Jurkat, Clone E6-1 (cell line): Measurements from ENCODE around the gene CLIC5.

Experiments used
- DNase-seq: peaks from one replicate; pipeline ENCODE4 v3.0.0-alpha.2; 2011; ENCODE audit warnings: low read depth, low spot score
- H3K4me3 ChIP-seq: 2 replicates; pipeline ENCODE4 v1.5.1; 2011; ENCODE audit warnings: mild to moderate bottlenecking, low read length, control low read depth, moderate library complexity

The CLIC5 gene

DNA sequence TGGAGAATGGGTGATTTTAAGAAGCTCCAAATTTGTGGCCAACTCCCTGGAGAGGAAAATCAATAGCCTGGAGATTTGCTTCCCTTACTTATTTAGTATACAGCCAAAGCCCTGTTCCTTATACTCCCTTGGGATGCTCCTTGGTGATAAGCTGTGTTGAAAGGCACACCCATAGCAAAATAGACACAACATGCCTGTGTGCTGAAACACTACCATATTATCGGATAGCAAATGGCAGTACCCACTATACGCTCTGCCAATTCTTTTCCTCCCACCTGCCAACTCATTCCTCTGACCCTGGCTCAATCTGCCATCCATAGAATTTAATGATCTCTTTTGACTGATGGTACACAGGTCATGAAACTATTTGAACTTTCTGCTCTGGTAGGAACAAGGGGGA lies 98.2 kb downstream of the CLIC5 start:
- DNase-seq, result no peak
- no peak overlapping the region for H3K4me3 ChIP-seq

GRCh38 chr6:45916692-45917091 lies 99.0 kb downstream of the CLIC5 start:
- no peak overlapping the region for H3K4me3 ChIP-seq
- no peak for DNase-seq

DNA sequence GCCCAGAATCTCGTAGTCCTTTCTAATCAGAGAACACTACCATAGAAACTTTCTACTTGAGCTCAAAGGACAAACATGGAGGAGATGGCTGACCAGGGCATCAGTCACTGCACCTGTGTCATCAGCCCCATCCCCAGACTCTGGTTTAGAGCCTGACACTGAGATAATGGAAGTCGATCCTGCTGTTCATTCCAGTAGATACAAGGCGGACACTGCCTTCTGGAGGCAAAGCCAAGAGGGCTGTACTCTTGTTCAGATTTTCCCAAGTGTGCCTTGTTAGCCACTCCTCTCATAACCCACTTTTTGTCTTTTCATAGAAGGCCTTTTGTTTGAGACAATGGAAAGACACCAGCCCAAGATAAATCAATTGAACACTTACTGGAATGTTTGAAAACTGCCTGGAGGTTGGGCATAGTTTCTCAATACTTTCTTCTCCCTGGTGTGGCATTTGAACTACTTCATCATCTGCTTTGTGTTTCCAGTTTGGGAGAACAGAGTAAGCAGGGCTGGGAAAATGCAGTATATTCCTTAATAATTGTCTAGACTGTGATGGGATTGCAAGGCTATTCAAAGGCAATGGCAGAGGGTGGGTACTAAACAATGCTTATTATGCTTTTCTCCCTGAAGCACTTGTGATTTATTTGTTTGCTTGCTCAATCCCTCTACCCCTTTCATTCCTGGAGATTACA lies 99.7 kb downstream of the CLIC5 start:
- H3K4me3 ChIP-seq, result no peak overlapping the region

DNA sequence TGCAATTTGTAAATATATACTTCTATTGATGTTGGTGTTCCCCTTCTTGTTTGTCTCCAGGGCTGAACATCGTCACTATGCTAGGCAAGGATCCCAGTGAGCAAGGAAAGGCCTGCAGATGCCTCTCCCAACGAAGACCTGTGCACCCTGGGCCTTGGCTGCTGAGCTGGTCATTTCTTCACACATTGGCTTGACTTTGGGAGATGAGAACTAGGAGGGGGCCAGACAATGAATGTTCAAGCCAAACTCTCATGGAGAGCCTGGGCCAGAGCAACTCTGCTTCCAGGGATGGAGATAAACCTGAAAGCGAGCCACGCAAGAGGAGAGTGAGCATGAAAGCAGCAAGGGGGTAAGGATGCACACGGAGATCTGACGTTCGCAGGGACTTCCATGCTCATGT lies 104.0 kb downstream of the CLIC5 start:
- H3K4me3 ChIP-seq, result no peak overlapping the region
- no peak for DNase-seq

More for the DNA sequence above, 99.7 kb downstream of the CLIC5 start:
- no peak for DNase-seq

DNA sequence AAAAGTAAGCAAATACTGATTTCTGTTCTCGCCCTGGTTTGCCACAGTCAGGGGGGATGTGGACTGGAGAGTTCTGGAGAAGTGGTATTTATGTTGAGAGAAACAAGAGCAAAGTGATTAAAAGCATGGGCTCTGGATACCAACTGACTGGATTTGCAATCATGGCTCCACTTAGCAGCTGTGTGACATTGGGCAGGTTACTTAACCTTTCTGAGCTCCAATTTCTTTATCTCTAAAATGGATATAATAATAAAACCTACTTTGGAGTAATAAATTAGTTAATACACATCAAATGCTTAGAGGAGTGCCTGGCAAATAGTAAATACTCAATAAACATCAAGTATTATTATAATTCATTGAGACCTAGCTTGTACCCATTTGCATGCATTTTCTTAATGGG lies 111.7 kb downstream of the CLIC5 start:
- DNase-seq, result no peak

GRCh38 chr6:45902984-45903383 lies 112.7 kb downstream of the CLIC5 start:
- no peak overlapping the region for H3K4me3 ChIP-seq
- DNase-seq, result no peak

More for the DNA sequence above, 111.7 kb downstream of the CLIC5 start:
- no peak overlapping the region for H3K4me3 ChIP-seq

DNA sequence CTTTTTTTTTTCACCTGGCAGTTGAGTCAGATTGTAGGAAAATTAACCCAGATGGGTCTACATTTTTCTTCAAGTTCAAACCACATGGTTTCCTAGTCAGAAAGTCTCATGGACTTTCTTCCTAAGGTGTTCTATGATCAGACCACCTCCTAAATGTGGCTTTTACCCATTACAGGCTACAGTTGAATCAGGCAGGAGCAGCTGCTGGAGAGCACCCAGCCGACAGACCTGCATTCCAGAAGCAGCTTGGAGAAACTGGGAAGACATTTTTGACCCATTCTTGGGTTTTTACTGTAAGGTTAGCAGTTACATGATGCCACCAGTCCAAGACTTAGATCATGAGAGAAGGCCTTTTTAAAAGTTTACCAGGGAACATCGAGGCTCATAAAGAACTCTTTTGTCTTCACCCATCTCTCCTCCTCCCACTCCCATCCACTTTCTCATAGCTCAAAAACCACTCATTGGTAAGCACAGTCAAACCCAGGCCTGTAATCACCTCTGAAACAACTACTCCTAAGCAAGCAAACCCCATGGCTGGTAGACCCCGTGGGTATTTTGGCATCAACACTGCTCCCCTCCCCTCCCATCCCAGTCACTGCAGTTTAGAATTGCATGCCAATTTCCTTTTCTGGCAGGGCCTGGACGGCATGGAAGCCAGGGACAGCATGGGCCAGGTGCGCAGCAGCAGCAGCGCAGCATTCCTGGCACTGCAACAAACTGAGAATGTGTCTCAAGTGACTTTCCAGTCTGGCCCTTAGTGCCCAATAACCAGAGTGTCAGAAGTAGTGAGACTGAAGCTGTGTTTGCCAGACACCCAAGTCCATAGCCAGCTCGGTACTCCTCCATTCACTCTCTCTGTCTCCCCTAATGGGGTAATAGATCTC lies 113.7 kb downstream of the CLIC5 start:
- no peak overlapping the region for H3K4me3 ChIP-seq
- no peak for DNase-seq

- H3K4me3 ChIP-seq, result no peak overlapping the region
- no peak for DNase-seq
Measured at GRCh38 chr6:45900808-45901752, 114.6 kb downstream of the CLIC5 start.

DNA sequence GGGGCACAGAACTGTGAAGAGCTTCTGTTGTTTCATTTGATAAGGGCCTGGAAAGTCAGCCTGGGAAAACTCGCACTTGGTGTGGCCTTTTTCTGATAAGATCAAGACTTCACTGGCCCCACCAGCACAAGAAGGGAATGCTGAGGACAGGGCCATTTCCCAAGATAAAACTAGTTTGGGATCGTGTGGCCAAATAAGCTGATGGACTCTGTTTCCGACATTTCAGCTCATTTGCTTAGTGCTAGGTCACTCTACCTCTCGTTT lies 116.0 kb downstream of the CLIC5 start:
- no peak for DNase-seq

DNA sequence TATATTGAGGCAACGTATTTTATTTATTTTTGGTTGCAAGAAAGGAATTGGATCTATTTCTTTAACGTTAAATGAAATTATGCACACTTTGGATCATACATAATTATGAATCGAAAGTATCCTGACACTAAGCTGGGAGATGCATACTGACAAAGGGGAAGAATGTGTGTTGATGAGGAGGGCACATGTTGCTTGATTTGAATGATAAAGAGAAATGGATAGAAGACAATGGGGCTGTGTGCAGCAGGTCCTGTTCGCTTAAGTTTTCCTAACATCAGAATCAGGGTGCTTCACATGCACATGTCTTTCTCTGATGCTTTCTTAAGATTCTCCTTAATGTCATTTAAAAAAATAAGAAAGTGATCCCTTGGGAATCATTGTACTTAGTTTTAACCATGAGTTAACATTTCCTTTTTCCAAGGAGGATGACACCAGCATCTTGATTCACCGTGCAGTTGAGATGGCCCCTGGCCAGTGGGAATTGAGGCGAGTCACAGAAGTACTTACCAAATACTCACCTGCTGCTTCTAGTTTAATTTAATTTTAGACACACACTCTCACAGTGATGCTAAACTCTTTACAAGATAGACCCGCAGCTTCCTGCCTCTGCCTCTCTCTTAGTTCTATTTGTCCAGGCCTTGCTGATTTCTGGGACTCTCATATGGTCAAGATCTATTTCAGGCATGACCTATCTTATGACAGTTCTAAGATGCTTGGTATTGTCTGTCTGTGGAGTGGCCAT lies 116.5 kb downstream of the CLIC5 start:
- no peak for DNase-seq

More for the DNA sequence above, 116.0 kb downstream of the CLIC5 start:
- H3K4me3 ChIP-seq, result no peak overlapping the region

DNA sequence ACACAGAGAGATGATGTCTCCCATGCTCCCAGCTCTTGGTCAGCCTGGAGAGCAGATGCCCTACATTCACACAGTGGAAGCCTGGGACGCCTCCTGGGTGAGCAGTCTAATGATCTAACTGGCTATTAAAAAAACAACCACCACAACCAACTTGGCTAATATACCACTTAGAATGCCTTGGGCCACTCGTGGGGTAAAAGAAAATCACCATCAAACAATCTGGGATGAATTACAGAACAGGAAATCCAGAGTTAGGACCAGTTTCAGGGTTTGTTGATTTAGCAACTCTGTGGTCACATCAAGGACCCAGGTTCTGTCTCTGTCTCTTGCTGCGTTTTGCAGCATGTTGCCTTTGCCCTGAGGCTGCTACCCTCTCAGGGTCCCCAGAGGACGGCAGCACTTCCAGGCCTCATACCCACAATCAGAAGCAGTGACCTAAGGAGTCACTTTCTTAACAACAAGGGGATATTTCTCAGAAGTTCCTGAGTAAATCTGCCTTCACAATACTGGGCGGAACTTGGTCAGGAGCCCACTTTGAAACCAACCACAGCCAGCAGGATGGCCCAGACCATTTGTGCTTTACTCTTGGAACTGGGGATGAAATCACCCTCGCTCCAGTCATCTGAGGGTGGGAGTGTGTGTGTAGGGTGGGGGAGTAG lies 118.7 kb downstream of the CLIC5 start:
- H3K4me3 ChIP-seq, result no peak overlapping the region
- no peak for DNase-seq

More for the DNA sequence above, 116.5 kb downstream of the CLIC5 start:
- H3K4me3 ChIP-seq, result no peak overlapping the region

DNA sequence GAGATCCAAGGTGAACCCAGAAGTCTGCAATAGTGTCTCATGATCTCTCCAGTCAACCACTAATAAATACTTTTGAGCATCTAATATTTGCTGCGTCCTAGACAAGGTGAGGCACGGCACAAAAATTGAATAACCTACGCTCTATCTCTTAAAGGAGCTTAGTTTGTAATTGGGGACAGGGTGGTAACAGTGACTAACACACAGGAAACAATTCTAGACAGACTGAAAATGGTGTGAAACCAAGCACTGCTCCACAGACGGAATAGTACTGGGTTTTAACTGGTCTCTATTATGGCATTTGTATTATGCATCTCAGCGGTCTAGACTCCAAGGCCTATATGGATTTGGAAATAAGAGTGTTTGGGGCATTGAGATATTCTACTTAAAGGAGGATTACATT lies 120.1 kb downstream of the CLIC5 start:
- H3K4me3 ChIP-seq, result no peak overlapping the region
- no peak for DNase-seq

- no peak for DNase-seq
- H3K4me3 ChIP-seq, result no peak overlapping the region
Measured at GRCh38 chr6:45892696-45893245, 122.9 kb downstream of the CLIC5 start.

GRCh38 chr6:45892196-45892595 lies 123.5 kb downstream of the CLIC5 start:
- DNase-seq, result no peak
- no peak overlapping the region for H3K4me3 ChIP-seq

- no peak for DNase-seq
- H3K4me3 ChIP-seq, result no peak overlapping the region
Measured at GRCh38 chr6:45886776-45887175, 128.9 kb downstream of the CLIC5 start.

GRCh38 chr6:45884336-45884735 lies 131.3 kb downstream of the CLIC5 start:
- H3K4me3 ChIP-seq, result no peak overlapping the region
- DNase-seq, result no peak

GRCh38 chr6:45882671-45883070 lies 133.0 kb downstream of the CLIC5 start:
- no peak overlapping the region for H3K4me3 ChIP-seq
- no peak for DNase-seq
